Tibial nerve (tissue), 4 donors: ENCODE measurements around the gene TKTL2. TPM values are rescaled to one million over a fixed set of nuclear protein-coding genes. Genes with fewer than 3 reads are reported as not detected.

Experiments
- DNase-seq, 2 donors: peaks; one replicate each; pipeline ENCODE4 v3.0.0-alpha.2; 2019; ENCODE audit warnings: low spot score in 2 of 2
- H3K27ac ChIP-seq, 4 donors: fragments of 200-600 bp; sonication (generic) in 3 of 4; one replicate each; pipeline ENCODE4 v1.5.1; 2017 to 2019; ENCODE audit warnings: mild to moderate bottlenecking in 1 of 4
- H3K27me3 ChIP-seq, 2 donors: fragments of 200-600 bp; sonication (generic) in 1 of 2; one replicate each; pipeline versions ENCODE4 v1.5.1 to v1.6.0; 2017 to 2019
- H3K36me3 ChIP-seq, 3 donors: fragments of 200-600 bp; sonication (generic); one replicate each; pipeline ENCODE4 v1.5.1; 2018 to 2019
- H3K4me1 ChIP-seq, 4 donors: fragments of 200-600 bp; sonication (generic) in 3 of 4; one replicate each; pipeline ENCODE4 v1.5.1; 2017 to 2019
- H3K4me3 ChIP-seq, 4 donors: fragments of 200-600 bp; sonication (generic) in 3 of 4; one replicate each; pipeline ENCODE4 v1.5.1; 2017 to 2019; ENCODE audit warnings: mild to moderate bottlenecking in 1 of 4, moderate library complexity in 1 of 4
- H3K9me3 ChIP-seq, 4 donors: fragments of 200-600 bp; sonication (generic) in 3 of 4; one replicate each; pipeline ENCODE4 v1.5.1; 2017 to 2019
- EP300 ChIP-seq, 2 donors: sonication (generic); formaldehyde crosslinking; IDR thresholded peaks; one replicate each; pipeline ENCODE4 v1.6.1; 2017; ENCODE audit warnings: antibody characterized with exemption in 2 of 2, mild to moderate bottlenecking in 1 of 2
- POLR2A ChIP-seq, 2 donors: fragments of 450-650 bp; IDR thresholded peaks; one replicate each; pipeline ENCODE4 v1.6.1; 2017; ENCODE audit warnings: antibody characterized with exemption in 2 of 2, mild to moderate bottlenecking in 2 of 2, moderate library complexity in 2 of 2
- WGBS, 2 donors: methylation state at CpG; one replicate each; pipeline ENCODE4 v1.1.5; 2018; 5-methylcytosine and 5-hydroxymethylcytosine counted together
- total RNA-seq, 4 donors: library from RNA; depleted of rRNA; stranded (reverse); fragments of >200 nt; gene quantifications; one replicate each; pipeline ENCODE4 v1.1.0, GENCODE V29; 2016
- TF ChIP-seq, protein P1 (sequence below), 5 experiments: fragments of 200-600 bp in 3 of 5; fragments of 450-650 bp in 2 of 5; sonication (generic) in 3 of 5; IDR thresholded peaks; one replicate each; pipeline ENCODE4 v1.5.1; 2016 to 2019; ENCODE audit warnings: antibody characterized with exemption in 5 of 5, mild to moderate bottlenecking in 3 of 5, moderate library complexity in 2 of 5

Gene TKTL2
- total RNA-seq, 4 donors from 2014 or later = not detected

- peak; percentile 46 to 72 for DNase-seq
- peak within 1 kb of the TSS; percentile 84 to 91 (median 86) for H3K4me3 ChIP-seq
- TF ChIP-seq, protein P1, sequence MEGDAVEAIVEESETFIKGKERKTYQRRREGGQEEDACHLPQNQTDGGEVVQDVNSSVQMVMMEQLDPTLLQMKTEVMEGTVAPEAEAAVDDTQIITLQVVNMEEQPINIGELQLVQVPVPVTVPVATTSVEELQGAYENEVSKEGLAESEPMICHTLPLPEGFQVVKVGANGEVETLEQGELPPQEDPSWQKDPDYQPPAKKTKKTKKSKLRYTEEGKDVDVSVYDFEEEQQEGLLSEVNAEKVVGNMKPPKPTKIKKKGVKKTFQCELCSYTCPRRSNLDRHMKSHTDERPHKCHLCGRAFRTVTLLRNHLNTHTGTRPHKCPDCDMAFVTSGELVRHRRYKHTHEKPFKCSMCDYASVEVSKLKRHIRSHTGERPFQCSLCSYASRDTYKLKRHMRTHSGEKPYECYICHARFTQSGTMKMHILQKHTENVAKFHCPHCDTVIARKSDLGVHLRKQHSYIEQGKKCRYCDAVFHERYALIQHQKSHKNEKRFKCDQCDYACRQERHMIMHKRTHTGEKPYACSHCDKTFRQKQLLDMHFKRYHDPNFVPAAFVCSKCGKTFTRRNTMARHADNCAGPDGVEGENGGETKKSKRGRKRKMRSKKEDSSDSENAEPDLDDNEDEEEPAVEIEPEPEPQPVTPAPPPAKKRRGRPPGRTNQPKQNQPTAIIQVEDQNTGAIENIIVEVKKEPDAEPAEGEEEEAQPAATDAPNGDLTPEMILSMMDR (IDR thresholded peaks at IDR 0.05) = no peak
- TF ChIP-seq EP300 (IDR thresholded peaks at IDR 0.05) (peak in 1 of 2 donors; percentile 79), POLR2A (IDR thresholded peaks at IDR 0.05) (peak in 1 of 2 donors; percentile 40)
- H3K9me3 ChIP-seq = no peaks in the 10 kb centered on the region
- peak within 1 kb of the TSS; percentile 83 to 89 (median 86) for H3K27ac ChIP-seq
- H3K36me3 ChIP-seq = no peaks in the 10 kb centered on the region
- H3K4me1 ChIP-seq = peaks cover 0 to 27% (median 5%) of the 10 kb centered on the region in 4 donors
- 0 to 1% methylated on average over 29 to 31 of the region's 64 CpGs for WGBS, 2 donors
- no peaks in the 10 kb centered on the region for H3K27me3 ChIP-seq
These were observed 21.0 kb upstream of the TKTL2 start, which contains the start of gene TMA16 for GRCh38 chr4:163494360-163495241. Gene TMA16 (plus strand): TSS chr4:163494690. CDS start chr4:163494802, 112 bp downstream.

DNA sequence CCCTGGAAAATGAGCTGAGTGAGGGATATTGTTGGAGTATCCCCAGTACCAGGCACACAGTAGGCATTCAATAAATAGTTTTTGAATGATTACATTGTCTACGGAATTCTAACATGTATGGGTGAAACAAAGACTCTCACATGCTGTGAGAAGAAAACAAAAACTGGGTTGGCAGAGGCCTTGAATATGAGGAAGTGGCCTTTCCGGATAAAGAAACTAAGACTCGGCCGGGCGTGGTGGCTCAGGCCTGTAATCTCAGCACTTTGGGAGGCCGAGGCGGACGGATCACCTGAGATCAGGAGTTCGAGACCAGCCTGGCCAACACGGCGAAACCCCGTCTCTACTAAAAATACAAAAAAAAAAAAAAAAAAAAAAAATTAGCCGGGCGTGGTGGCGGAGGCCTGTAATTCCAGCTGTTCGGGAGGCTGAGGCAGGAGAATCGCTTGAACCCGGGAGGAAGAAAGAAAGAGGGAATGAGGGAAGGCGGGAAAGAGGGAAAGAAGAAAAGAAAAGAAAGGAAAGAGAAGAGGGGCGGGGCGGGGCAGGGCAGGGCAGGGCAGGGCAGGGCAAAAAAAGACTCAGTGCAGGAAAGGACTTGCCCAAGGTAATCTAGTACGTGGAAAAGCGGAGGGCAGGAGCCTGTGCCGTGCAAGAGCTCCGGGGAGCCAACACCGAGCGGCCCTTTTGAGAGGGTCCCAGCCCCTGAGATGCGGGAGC is 20.2 kb upstream of the TKTL2 start:
- TF ChIP-seq, protein P1 (IDR thresholded peaks at IDR 0.05) = no peak
- TF ChIP-seq EP300 (IDR thresholded peaks at IDR 0.05) (no peak), POLR2A (IDR thresholded peaks at IDR 0.05) (no peak)
- peak in 1 of 2 donors; percentile 15 for DNase-seq
- peaks cover 0 to 27% (median 5%) of the 10 kb centered on the region in 4 donors for H3K4me1 ChIP-seq
- H3K36me3 ChIP-seq = no peaks in the 10 kb centered on the region
- H3K9me3 ChIP-seq = no peaks in the 10 kb centered on the region
- peak overlapping the region; percentile 84 to 91 (median 86) for H3K4me3 ChIP-seq
- H3K27me3 ChIP-seq = no peaks in the 10 kb centered on the region
- 45 to 48% methylated on average over 28 of the region's 28 CpGs for WGBS, 2 donors
- H3K27ac ChIP-seq = peak overlapping the region; percentile 83 to 89 (median 86)

- peak overlapping the region in 1 of 4 donors; percentile 6 for H3K27ac ChIP-seq
- DNase-seq = no peak
- H3K36me3 ChIP-seq = no peaks in the 10 kb centered on the region
- H3K4me3 ChIP-seq = no peak overlapping the region
- no peaks in the 10 kb centered on the region for H3K27me3 ChIP-seq
- WGBS, 2 donors = 90 to 91% methylated on average over 6 of the region's 6 CpGs
- no peaks in the 10 kb centered on the region for H3K9me3 ChIP-seq
- TF ChIP-seq EP300 (IDR thresholded peaks at IDR 0.05) (no peak), POLR2A (IDR thresholded peaks at IDR 0.05) (no peak)
- TF ChIP-seq, protein P1 (IDR thresholded peaks at IDR 0.05) = no peak
- H3K4me1 ChIP-seq = peaks cover 0 to 27% (median 5%) of the 10 kb centered on the region in 4 donors
These were observed 19.5 kb upstream of the TKTL2 start for GRCh38 chr4:163492951-163493504.

- H3K27ac ChIP-seq = no peak overlapping the region
- 59 to 84% methylated on average over 1 of the region's 1 CpG for WGBS, 2 donors
- H3K27me3 ChIP-seq = no peaks in the 10 kb centered on the region
- no peak for DNase-seq
- H3K36me3 ChIP-seq = no peaks in the 10 kb centered on the region
- H3K9me3 ChIP-seq = no peaks in the 10 kb centered on the region
- TF ChIP-seq POLR2A (IDR thresholded peaks at IDR 0.05) (no peak), EP300 (IDR thresholded peaks at IDR 0.05) (no peak)
- TF ChIP-seq, protein P1 (IDR thresholded peaks at IDR 0.05) = no peak
- peaks cover 0 to 5% (median 2%) of the 10 kb centered on the region in 4 donors for H3K4me1 ChIP-seq
- H3K4me3 ChIP-seq = no peak overlapping the region
These were observed 16.4 kb upstream of the TKTL2 start for GRCh38 chr4:163489929-163490328.
